Activated CD8-positive, alpha-beta memory T cell treated with anti-CD3 and anti-CD28 coated beads for 48 hours (primary cell): ENCODE data around the gene NUP98.
A peak's percentile ranks its signal among the peaks of the same experiment; 100 is the strongest.
"Not testable (repeated sequence)": the region's sequence is repeated elsewhere in the genome, so short reads cannot be mapped to it uniquely, and the experiment has no call there.

Experiments
- DNase-seq, 3 experiments: peaks; one replicate each; pipeline ENCODE4 v3.0.0-alpha.2; 2020; ENCODE audit warnings: low read depth in 2 of 3, low spot score in 2 of 3

NUP98 gene

DNA sequence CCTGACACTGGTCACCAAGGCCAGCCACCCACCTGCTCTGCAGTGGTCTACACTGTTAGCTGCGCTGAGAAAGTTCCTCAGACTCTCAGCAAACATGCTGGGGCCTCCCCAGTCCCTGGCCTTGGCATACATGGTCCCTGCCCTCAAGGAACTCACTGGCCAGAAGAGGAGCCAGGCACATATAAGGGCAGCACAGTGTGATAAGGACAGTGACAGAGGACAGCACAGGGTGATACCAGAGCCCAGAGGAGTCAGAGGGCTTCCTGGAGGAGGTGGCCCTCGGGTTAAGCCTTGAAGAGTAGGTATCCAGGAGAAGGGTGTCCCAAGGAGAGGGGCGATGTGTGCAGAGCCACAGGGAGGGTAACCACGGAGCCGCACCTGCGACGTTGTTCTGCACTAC is 151.8 kb downstream of the NUP98 start:
- DNase-seq = no peak

DNA sequence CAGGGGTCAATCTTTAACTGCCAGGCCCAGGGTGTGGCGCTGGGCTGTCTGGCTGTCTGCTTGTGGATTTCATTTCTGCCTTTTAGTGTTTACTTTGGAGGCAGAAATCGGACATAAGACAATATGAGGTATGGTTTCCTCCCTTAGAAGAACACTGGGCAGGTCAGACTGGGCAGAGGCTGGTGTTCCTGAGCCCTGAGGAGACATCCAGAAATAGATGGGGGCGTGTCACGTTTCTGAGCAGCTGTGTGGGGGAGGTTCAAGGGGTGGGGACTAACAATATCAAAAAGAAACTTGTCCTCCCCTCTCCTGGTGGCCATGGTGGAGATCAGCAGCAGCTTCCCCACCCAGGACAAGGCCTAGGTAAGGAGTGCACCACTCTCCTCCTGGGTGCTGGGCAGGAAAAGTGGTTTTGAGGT is 152.5 kb downstream of the NUP98 start, which contains the start of gene ART1:
TSS of gene ART1 (plus strand) at position 312 of the 419 bp plus-strand sequence. CDS start 14,086 bp downstream, outside the sequence.
- DNase-seq = no peak

- DNase-seq = not testable (repeated sequence)
These were observed 154.2 kb downstream of the NUP98 start for GRCh38 chr11:3643102-3643546.

DNA sequence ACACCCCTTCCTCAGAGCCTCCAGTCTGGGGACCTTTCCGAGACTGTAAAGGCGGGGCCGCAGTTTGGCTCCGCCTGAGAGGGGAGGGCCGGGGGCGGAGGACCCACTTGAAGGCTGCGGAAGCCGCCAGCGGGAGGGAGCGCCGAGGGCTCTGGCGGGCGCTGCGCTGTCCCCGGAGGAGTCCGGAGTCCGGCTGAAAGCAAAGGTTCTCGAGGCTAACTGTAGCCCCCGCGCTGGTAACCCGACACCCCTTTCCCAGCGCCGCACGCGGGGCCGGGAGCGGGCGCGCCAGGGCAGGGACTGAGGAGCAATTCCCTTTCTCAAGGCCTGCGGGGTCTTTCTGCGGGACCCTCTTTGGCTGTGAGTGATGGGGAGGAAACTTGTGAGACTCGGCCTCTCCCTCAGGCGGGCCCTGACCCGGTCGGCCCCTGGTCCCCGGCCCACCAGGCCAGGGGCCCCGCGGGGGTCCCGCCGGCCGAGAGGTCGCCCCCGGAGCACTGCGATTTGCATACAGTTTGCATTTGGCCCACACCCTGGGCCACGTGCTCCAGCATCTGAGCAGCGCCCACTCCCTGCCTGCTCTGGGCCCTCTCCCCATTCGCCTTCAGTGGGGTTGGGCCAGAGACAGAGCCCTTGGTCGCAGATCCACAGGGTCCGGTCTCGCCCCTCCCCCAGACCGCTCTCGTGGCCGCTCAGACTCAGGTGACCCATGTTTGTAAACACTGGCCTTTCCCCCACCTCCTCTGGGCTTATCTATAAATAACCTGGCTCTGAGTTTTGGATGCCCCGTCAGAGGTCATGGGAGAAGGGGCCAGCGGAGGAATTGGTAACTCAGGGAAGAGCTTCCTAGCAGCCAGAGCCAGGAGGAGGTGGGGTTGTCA is 155.0 kb downstream of the NUP98 start:
- peak in 2 of 3 experiments; percentile 22 to 43 for DNase-seq

DNA sequence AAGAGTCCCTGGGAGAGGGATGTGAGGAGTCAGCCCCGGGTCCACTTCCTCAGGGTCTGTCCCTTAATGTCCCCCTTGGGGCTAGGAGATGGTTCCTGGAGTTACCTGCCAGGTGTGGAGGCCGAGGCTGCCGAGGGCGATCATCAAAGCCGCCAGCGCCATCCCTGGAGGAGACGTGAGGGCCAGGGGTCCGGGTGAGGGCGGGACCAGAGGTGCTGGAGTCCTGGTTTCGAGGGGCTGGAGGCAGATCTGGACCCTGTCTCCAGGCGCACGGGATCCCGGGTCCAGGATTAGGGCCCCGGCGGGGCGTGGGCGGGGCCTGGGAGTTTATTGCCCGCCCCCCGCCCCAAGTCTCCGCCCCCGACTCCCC is 155.7 kb downstream of the NUP98 start, which contains the start of gene ART5:
TSS of gene ART5 (minus strand) at position 292 of the 370 bp plus-strand sequence. CDS start at position 162, 130 bp downstream.
- no peak for DNase-seq

DNA sequence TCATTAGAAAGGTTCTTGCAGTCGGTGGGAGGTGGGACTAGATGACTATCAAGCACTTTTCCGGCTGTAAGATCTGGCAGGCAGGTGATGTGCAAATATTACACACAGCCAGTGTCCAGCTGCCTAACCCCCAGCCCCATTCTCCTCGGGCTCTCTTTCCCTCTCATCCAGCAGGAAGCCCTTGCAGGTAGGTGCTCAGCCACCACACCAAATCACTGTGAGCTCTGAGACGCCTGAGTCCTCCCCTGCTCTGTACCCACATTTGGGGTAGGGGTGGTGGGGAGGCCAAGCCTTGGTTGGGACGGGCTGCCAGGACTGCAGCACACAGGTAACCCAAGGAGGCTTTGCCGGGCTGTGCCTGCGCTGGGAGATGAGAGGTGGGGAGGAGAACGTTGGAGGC is 156.2 kb downstream of the NUP98 start:
- DNase-seq = no peak

GRCh38 chr11:3639841-3640240 is 157.5 kb downstream of the NUP98 start:
- no peak for DNase-seq

- no peak for DNase-seq
These were observed 158.8 kb downstream of the NUP98 start for GRCh38 chr11:3638513-3638912.

DNA sequence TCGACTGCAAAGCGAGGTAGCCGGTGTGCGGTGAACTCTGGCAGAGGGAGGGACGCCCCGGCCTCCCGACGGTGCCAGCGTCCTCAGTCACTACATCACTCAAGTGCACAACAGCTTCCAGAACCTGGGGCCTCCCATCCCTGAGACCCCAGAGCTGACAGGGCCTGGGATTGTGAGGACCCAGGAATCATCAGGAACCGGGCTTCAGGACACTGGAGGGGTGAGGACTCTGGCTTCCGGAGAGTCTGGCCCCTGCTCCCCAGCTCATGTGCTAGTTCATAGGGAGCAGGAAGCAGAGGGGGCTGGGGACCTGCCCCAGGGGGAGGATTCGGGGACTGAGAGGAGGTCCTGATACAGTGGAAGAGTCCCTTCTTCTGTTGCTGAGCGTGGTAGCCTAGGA is 160.2 kb downstream of the NUP98 start:
- no peak for DNase-seq

DNA sequence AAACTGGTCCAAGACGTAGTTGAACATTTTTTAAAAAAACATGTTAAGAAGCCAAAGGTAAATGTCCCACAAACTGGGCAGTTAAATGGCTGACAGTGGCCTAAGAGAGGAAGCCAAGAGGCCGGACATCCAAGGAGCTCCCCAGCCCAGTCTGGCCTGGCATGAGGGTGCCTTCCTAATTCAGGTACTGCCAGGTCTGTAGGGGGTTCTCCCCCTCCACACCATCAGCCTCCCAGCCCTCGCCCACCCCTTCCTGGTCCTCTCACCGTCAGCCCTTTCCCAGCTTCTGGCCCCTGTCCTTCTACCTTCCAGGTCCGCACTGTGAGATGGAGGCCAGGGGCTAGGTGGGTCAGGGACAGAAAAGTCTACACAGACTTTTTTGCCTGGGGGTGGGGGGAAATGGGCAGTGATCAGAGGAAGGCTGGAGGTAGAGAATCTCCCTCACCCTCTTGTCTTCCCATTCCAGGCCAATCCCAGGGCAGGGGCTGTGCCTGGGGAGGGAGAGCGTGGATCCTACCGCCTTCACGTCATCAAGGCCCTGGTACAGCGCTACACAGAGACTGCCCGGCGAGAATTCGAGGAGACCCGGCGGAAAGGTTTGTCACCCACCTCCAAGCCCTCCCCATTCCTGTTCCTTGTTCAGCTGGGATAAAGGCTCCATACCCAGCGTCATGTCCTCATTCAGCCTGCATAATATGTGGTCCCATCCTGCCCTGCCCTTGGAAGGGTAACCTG is 161.5 kb downstream of the NUP98 start:
- DNase-seq = no peak

DNA sequence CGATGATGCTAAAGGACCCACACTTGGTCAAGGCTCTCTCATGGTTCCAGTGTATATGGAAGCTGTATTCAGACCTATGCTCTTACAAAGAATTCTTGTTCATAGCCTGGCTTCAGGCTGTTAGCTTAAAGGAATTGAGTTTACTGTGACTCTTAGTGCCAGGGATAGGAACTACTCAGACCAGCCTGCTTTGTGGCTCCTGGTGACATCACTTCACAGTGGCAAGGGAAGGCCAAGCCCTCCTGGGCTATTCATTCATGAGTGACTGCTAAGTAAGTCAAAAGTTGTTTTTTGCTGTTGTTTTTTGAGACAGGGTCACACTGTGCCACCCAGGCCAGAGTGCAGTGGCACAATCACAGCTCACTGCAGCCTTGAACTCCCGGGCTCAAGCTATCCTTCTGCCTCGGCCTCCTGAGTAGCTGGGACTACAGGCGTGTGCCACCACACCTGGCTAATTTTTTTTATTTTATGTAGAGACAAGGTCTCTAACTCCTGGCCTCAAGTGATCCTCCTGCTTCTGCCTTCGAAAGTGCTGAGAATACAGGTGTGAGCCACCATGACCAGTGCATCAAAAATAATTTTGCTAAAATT is 165.2 kb downstream of the NUP98 start:
- DNase-seq = no peak

DNA sequence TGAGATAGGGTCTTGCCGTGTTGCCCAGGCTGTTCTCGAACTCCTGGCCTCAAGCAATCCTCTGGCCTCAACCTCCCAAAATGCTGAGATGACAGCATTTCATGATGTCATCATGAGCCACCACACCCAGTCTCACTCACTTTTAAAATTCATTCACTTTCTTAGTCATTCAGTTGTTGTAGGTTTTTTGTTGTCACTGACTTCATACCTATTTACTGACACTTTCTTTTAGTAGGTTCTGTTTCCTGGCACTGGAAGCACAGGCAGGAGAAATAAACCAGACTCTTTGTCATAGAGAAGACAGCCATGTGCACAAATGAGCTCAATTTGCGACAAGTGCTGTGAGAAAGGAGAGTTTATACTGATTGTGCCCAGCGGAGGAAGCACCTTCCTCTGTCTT is 166.0 kb downstream of the NUP98 start:
- no peak for DNase-seq

DNA sequence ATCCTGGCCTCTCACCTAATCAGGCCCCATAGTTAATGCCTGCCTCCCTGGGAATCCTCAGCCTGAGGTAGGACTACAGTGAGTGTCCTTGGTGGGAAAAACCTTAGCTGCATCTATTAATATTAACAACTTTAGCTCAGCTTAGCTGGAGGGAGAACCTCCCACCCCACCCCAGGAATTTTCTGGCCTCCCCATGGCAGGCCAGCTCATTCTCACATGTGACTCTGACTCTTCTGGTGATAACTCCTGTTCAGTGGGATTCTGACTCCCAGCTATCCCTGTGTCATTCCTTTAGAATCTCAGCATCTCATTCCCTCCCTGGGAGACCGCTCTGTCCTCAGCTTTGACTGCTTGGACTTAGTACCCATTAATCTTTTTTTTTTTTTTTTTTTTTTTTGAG is 170.1 kb downstream of the NUP98 start:
- no peak for DNase-seq

- no peak for DNase-seq
These were observed 170.9 kb downstream of the NUP98 start for GRCh38 chr11:3626250-3626960.
